HEK293T (cell line): ENCODE results near the gene LGALS3BP.

Experiments used
- ARNT ChIP-seq: fragments of 450-650 bp; IDR thresholded peaks from 2 replicates; pipeline ENCODE4 v1.6.1; 2017; ENCODE audit warnings: mild to moderate bottlenecking
- BHLHE40 ChIP-seq: fragments of 450-650 bp; IDR thresholded peaks from 2 replicates; pipeline ENCODE4 v1.6.1; 2016; ENCODE audit warnings: mild to moderate bottlenecking, moderate library complexity, borderline replicate concordance
- CTBP1 ChIP-seq: fragments of 450-650 bp; IDR thresholded peaks from 2 replicates; pipeline ENCODE4 v1.6.1; 2016; ENCODE audit warnings: borderline replicate concordance
- ELF4 ChIP-seq: fragments of 450-650 bp; IDR thresholded peaks from 2 replicates; pipeline ENCODE4 v1.6.1; 2017; ENCODE audit warnings: antibody characterized with exemption
- FOXA1 ChIP-seq: fragments of 450-650 bp; IDR thresholded peaks from 2 replicates; pipeline ENCODE4 v1.6.1; 2016; ENCODE audit warnings: mild to moderate bottlenecking
- FOXM1 ChIP-seq: fragments of 450-650 bp; IDR thresholded peaks from 2 replicates; pipeline ENCODE4 v1.6.1; 2017; ENCODE audit warnings: mild to moderate bottlenecking, borderline replicate concordance
- HDGF ChIP-seq: fragments of 450-650 bp; IDR thresholded peaks from 2 replicates; pipeline ENCODE4 v1.6.1; 2017; ENCODE audit warnings: antibody characterized with exemption, borderline replicate concordance
- LEF1 ChIP-seq: fragments of 450-650 bp; IDR thresholded peaks from 2 replicates; pipeline ENCODE4 v1.6.1; 2017; ENCODE audit warnings: mild to moderate bottlenecking, borderline replicate concordance
- NFRKB ChIP-seq: fragments of 450-650 bp; IDR thresholded peaks from 2 replicates; pipeline ENCODE4 v1.6.1; 2016; ENCODE audit warnings: mild to moderate bottlenecking, moderate library complexity
- SP1 ChIP-seq: fragments of 450-650 bp; IDR thresholded peaks from 2 replicates; pipeline ENCODE4 v1.6.1; 2017
- SUZ12 ChIP-seq: fragments of 450-650 bp; IDR thresholded peaks from 2 replicates; pipeline ENCODE4 v1.6.1; 2016; ENCODE audit warnings: mild to moderate bottlenecking
- TARDBP ChIP-seq: fragments of 450-650 bp; IDR thresholded peaks from 2 replicates; pipeline ENCODE4 v1.6.1; 2016
- ZNF384 ChIP-seq: fragments of 450-650 bp; IDR thresholded peaks from 2 replicates; pipeline ENCODE4 v1.6.1; 2016
- TF ChIP-seq, protein P1 (sequence below): fragments of 450-650 bp; IDR thresholded peaks from 2 replicates; pipeline ENCODE4 v1.6.1; 2016

DNA sequence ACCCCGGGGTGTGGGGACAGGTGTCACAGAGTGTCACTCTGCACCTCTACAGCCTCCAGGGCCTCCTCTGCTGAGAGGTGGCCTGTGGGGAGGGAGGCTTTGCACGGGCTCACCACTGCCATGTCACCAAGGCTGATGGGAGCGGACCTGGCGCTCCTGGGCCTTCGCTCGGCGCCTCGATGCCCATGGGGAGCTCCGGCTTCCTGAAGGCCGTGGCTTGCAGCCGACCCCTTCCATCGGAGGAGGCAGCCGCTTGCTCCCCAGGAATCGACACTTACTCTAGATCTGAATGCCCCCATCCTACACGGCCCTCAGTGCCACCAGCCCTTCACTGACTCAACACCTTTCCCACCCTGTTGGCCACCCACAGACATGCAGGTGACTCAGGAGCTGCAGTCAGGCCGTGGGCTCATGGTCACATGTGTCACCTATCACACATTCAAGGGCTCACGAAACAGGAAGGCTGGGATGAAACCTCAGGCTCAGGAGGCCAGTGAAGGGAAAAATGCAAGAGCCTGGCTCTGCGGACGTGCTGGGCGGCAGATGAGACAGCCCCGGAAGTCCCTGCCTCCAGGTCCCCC lies 11.9 kb downstream of the LGALS3BP start:
- no peak for TF ChIP-seq ELF4
- TF ChIP-seq SUZ12 = no peak
- no peak for TF ChIP-seq LEF1
- TF ChIP-seq TARDBP = no peak
- TF ChIP-seq FOXA1 = no peak
- TF ChIP-seq ARNT = no peak
- no peak for TF ChIP-seq NFRKB
- TF ChIP-seq CTBP1 = no peak
- no peak for TF ChIP-seq SP1
- TF ChIP-seq, protein P1, sequence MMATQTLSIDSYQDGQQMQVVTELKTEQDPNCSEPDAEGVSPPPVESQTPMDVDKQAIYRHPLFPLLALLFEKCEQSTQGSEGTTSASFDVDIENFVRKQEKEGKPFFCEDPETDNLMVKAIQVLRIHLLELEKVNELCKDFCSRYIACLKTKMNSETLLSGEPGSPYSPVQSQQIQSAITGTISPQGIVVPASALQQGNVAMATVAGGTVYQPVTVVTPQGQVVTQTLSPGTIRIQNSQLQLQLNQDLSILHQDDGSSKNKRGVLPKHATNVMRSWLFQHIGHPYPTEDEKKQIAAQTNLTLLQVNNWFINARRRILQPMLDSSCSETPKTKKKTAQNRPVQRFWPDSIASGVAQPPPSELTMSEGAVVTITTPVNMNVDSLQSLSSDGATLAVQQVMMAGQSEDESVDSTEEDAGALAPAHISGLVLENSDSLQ = no peak
- TF ChIP-seq BHLHE40 = no peak
- no peak for TF ChIP-seq FOXM1
- TF ChIP-seq HDGF = no peak
- TF ChIP-seq ZNF384 = no peak
